Nephron progenitor cell (in vitro differentiated cells): ENCODE results near the gene CACNA2D4.

Experiments
- DNase-seq: peaks from one replicate; pipeline ENCODE4 v3.0.0; 2021
- H3K27ac Mint-ChIP-seq: 2 replicates; pipeline ENCODE4 v1.8.0; 2021; ENCODE audit warnings: mild to moderate bottlenecking, moderate library complexity, mixed read lengths
- H3K27me3 Mint-ChIP-seq: 2 replicates; pipeline ENCODE4 v1.8.0; 2021; ENCODE audit warnings: mild to moderate bottlenecking, low read depth, mixed read lengths; ENCODE audit not compliant: poor library complexity
- H3K36me3 Mint-ChIP-seq: 2 replicates; pipeline ENCODE4 v1.8.0; 2021; ENCODE audit warnings: low read depth, mixed read lengths
- H3K4me1 Mint-ChIP-seq: 2 replicates; pipeline ENCODE4 v1.8.0; 2021; ENCODE audit warnings: mixed read lengths
- H3K4me3 Mint-ChIP-seq: 2 replicates; pipeline ENCODE4 v1.8.0; 2021; ENCODE audit warnings: mild to moderate bottlenecking, moderate library complexity, mixed read lengths
- H3K9me3 Mint-ChIP-seq: 2 replicates; pipeline ENCODE4 v1.8.0; 2021; ENCODE audit warnings: mild to moderate bottlenecking, moderate library complexity, mixed read lengths
- CTCF ChIP-seq: fragments of 200-600 bp; sonication (generic); IDR thresholded peaks from 2 replicates; pipeline ENCODE4 v1.5.0; 2021; ENCODE audit warnings: antibody characterized with exemption

Gene CACNA2D4

GRCh38 chr12:1841586-1842182 lies 76.8 kb downstream of the CACNA2D4 start:
- peak overlapping the region; percentile 78 for H3K27ac Mint-ChIP-seq
- H3K27me3 Mint-ChIP-seq = peaks cover 49% of the 10 kb centered on the region
- no peaks in the 10 kb centered on the region for H3K9me3 Mint-ChIP-seq
- H3K4me1 Mint-ChIP-seq = peaks cover 78% of the 10 kb centered on the region
- no peak overlapping the region for H3K4me3 Mint-ChIP-seq
- no peak for DNase-seq
- H3K36me3 Mint-ChIP-seq = no peaks in the 10 kb centered on the region
- TF ChIP-seq CTCF = no peak

- Mint-ChIP-seq H3K27me3 (peaks cover 44% of the 10 kb centered on the region), H3K4me1 (peaks cover 83% of the 10 kb centered on the region), H3K36me3 (no peaks in the 10 kb centered on the region), H3K4me3 (peak overlapping the region; percentile 57), H3K9me3 (no peaks in the 10 kb centered on the region), H3K27ac (peak overlapping the region; percentile 78)
- TF ChIP-seq CTCF = no peak
- DNase-seq = no peak
These were observed 77.4 kb downstream of the CACNA2D4 start for GRCh38 chr12:1840981-1841425.

- H3K4me3 Mint-ChIP-seq = peak overlapping the region; percentile 38
- no peak for TF ChIP-seq CTCF
- H3K27me3 Mint-ChIP-seq = peaks cover 46% of the 10 kb centered on the region
- no peak for DNase-seq
- no peaks in the 10 kb centered on the region for H3K9me3 Mint-ChIP-seq
- peak overlapping the region; percentile 64 for H3K27ac Mint-ChIP-seq
- H3K36me3 Mint-ChIP-seq = no peaks in the 10 kb centered on the region
- peaks cover 86% of the 10 kb centered on the region for H3K4me1 Mint-ChIP-seq
These were observed 78.2 kb downstream of the CACNA2D4 start for GRCh38 chr12:1839956-1840951.

GRCh38 chr12:1839464-1839863 lies 79.0 kb downstream of the CACNA2D4 start:
- Mint-ChIP-seq H3K36me3 (no peaks in the 10 kb centered on the region), H3K27me3 (peaks cover 45% of the 10 kb centered on the region)

GRCh38 chr12:1838994-1839365 lies 79.5 kb downstream of the CACNA2D4 start:
- Mint-ChIP-seq H3K4me3 (no peak overlapping the region), H3K9me3 (no peaks in the 10 kb centered on the region), H3K27me3 (peaks cover 45% of the 10 kb centered on the region), H3K4me1 (peaks cover 78% of the 10 kb centered on the region), H3K36me3 (no peaks in the 10 kb centered on the region), H3K27ac (peak overlapping the region; percentile 85)
- no peak for TF ChIP-seq CTCF
- DNase-seq = no peak

More at GRCh38 chr12:1839464-1839863, 79.0 kb downstream of the CACNA2D4 start:
- DNase-seq = no peak
- Mint-ChIP-seq H3K27ac (no peak overlapping the region), H3K4me3 (no peak overlapping the region), H3K9me3 (no peaks in the 10 kb centered on the region), H3K4me1 (peaks cover 83% of the 10 kb centered on the region)
- no peak for TF ChIP-seq CTCF
